Endothelial cell of umbilical vein (primary cell): ENCODE measurements around the gene TM9SF3. TPM values are rescaled to one million over a fixed set of nuclear protein-coding genes. Genes with fewer than 3 reads are reported as not detected.

Experiments used
- BruUV-seq: library from RNA; stranded (reverse); fragments of 400-500 nt; replicated peaks from 2 replicates; lab custom pipeline; 2021; lab: Mats Ljungman, UMichigan
- CTCF ChIA-PET: fragments of 300-600, 350-600 bp; sonication (Branson Sonifier 250); formaldehyde crosslinking; loops from one replicate; lab custom pipeline; 2021; ENCODE audit warnings: antibody characterized with exemption, inconsistent platforms; lab: Charles Lee
- POLR2A ChIA-PET: fragments of 300-600, 350-600 bp; sonication (Branson Sonifier 250); formaldehyde crosslinking; loops from one replicate; lab custom pipeline; 2021; ENCODE audit warnings: antibody characterized with exemption, inconsistent platforms; lab: Charles Lee
- DNase-seq: peaks from one replicate; pipeline ENCODE4 v3.0.0-alpha.2; 2011; ENCODE audit warnings: low read depth, low spot score
- FAIRE-seq: peaks from 2 replicates; lab custom pipeline; 2011; peaks lifted over from hg19 to GRCh38; lab: Jason Lieb, UNC
- H2AFZ ChIP-seq: 2 replicates; pipeline ENCODE4 v1.6.0; 2012; ENCODE audit warnings: low read depth, low read length, control low read depth, inconsistent platforms
- H3K27ac ChIP-seq: 2 replicates; pipeline ENCODE4 v1.5.1; 2011; ENCODE audit warnings: low read depth, mild to moderate bottlenecking, control low read depth, low read length, moderate library complexity; ENCODE audit not compliant: insufficient read depth
- H3K27me3 ChIP-seq, 2 experiments: 2 replicates each; pipeline versions ENCODE4 v1.6.0 to v1.6.1; 2011; ENCODE audit warnings: low read length in 2 of 2, mixed read lengths in 1 of 2; ENCODE audit not compliant: control insufficient read depth in 2 of 2, insufficient read depth in 2 of 2
- H3K36me3 ChIP-seq, 2 experiments: 2 replicates in 1 of 2; 3 replicates in 1 of 2; pipeline ENCODE4 v1.5.1; 2011; ENCODE audit warnings: low read length in 2 of 2, mild to moderate bottlenecking in 1 of 2, moderate library complexity in 1 of 2; ENCODE audit not compliant: control insufficient read depth in 2 of 2, insufficient read depth in 2 of 2; ENCODE audit errors: extremely low read depth in 1 of 2
- H3K4me1 ChIP-seq: 3 replicates; pipeline ENCODE4 v1.5.1; 2011; ENCODE audit warnings: mild to moderate bottlenecking, low read length; ENCODE audit not compliant: control insufficient read depth, insufficient read depth; ENCODE audit errors: extremely low read depth
- H3K4me2 ChIP-seq: 2 replicates; pipeline ENCODE4 v1.6.1; 2011; ENCODE audit warnings: low read length, control low read depth, mixed read lengths; ENCODE audit not compliant: insufficient read depth
- H3K4me3 ChIP-seq, 3 experiments: fragments of 200-600 bp in 1 of 3; sonication (generic), shearing (Covaris generic) in 1 of 3; replicated peaks in 1 of 3; 2 replicates each; pipeline ENCODE4 v1.5.1; 2011 to 2016; ENCODE audit warnings: control low read depth in 3 of 3, low read length in 3 of 3, mild to moderate bottlenecking in 2 of 3, inconsistent platforms in 1 of 3, low read depth in 1 of 3, moderate library complexity in 1 of 3; ENCODE audit not compliant: insufficient read depth in 1 of 3
- H3K79me2 ChIP-seq: 2 replicates; pipeline ENCODE4 v1.6.0; 2012; ENCODE audit warnings: low read length, inconsistent platforms; ENCODE audit not compliant: control insufficient read depth, insufficient read depth
- H3K9ac ChIP-seq: replicated peaks from 2 replicates; pipeline ENCODE3; 2011; ENCODE audit warnings: low read length, control low read depth; ENCODE audit not compliant: insufficient read depth; ENCODE audit errors: extremely low read depth
- H3K9me1 ChIP-seq: replicated peaks from 3 replicates; pipeline ENCODE4 v1.6.0; 2011; ENCODE audit warnings: mild to moderate bottlenecking, low read length; ENCODE audit not compliant: control insufficient read depth, insufficient read depth; ENCODE audit errors: extremely low read depth
- H3K9me3 ChIP-seq: replicated peaks from 2 replicates; pipeline ENCODE4 v1.5.1; 2012; ENCODE audit warnings: low read length, inconsistent platforms; ENCODE audit not compliant: control insufficient read depth, insufficient read depth
- H4K20me1 ChIP-seq: replicated peaks from 2 replicates; pipeline ENCODE3; 2011; ENCODE audit warnings: mild to moderate bottlenecking, low read length; ENCODE audit not compliant: control insufficient read depth, insufficient read depth; ENCODE audit errors: extremely low read depth
- FOS ChIP-seq: IDR thresholded peaks from 2 replicates; pipeline ENCODE4 v1.6.1; 2011; ENCODE audit warnings: mild to moderate bottlenecking, low read length, moderate library complexity, borderline replicate concordance; ENCODE audit not compliant: insufficient read depth
- GATA2 ChIP-seq: IDR thresholded peaks from 2 replicates; pipeline ENCODE4 v1.7.0; 2011; ENCODE audit warnings: low read depth, mild to moderate bottlenecking, moderate library complexity, mixed read lengths, low read length; ENCODE audit not compliant: insufficient read length, insufficient read depth
- MYC ChIP-seq: IDR thresholded peaks from one replicate; pipeline ENCODE4 v1.6.1; 2011; ENCODE audit warnings: mild to moderate bottlenecking, low read depth, low read length
- dilution Hi-C: fragments of 300-500 bp; cut with MboI; formaldehyde crosslinking; loops from one replicate; pipeline ENCODE4 v1.15.0; 2019; ENCODE audit warnings: low sequenced_read_pairs; ENCODE audit not compliant: extremely low pct_ligation_motif_present
- intact Hi-C: fragments of 100-400 bp; cut with micrococcal nuclease; formaldehyde crosslinking; loops from one replicate; pipeline ENCODE4 v1.10.0; 2022
- polyA plus RNA-seq, 4 experiments: library from polyadenylated mRNA; depleted of rRNA in 3 of 4; stranded (reverse) in 3 of 4; unstranded in 1 of 4; fragments of >200 nt; gene quantifications; 2 replicates each; pipeline versions ENCODE4 v1.2.1 to v1.2.3, GENCODE V29; 2011 to 2012; ENCODE audit warnings: missing spikeins in 1 of 4
- total RNA-seq: library from RNA; stranded (reverse); gene quantifications from 2 replicates; pipeline ENCODE4 v1.2.3, GENCODE V29; 2021
- TF ChIP-seq, protein P1 (sequence below): IDR thresholded peaks from 2 replicates; pipeline ENCODE4 v1.6.1; 2011; ENCODE audit not compliant: insufficient read depth, insufficient read length

The TM9SF3 gene
- total and polyA plus RNA-seq, 2 donors (not counting 3 experiments of a cell fraction or from before 2014, with no cell fraction given), result 133 to 144 TPM

DNA sequence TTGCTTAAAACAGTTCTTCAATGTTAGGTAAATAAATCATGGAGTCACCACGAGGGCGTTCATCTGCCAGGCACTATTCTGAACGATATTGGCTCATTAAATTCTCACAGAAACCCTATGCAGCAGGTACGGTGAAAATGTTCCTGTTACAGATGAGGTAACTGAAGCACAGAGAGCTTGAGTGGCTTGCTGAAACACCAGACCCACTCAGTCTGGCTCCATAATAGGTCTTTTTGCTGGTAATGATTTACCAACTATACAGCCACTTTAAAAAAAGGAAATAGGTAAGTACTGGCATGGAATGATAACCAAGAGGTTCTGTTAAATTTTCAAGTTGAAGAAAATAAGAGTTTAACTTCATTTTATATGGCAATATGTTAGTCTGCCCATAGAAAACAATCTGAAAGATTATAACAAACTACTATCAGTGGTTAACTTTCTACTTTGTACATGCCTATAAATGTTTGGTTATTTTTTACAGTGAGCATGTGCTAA lies 1.3 kb upstream of the TM9SF3 start:
- DNase-seq, result no peak
- Histone ChIP-seq H3K36me3 (no peaks in the 10 kb centered on the region), H3K27me3 (no peaks in the 10 kb centered on the region), H2AFZ (peak overlapping the region; percentile 74), H3K4me2 (peak overlapping the region; percentile 98), H3K4me1 (peaks cover 43% of the 10 kb centered on the region), H3K79me2 (peaks cover 35% of the 10 kb centered on the region), H3K9me1 (no peaks in the 10 kb centered on the region), H3K4me3 (peak overlapping the region in 2 of 3 experiments; percentile 24 to 73), H4K20me1 (peaks cover 10% of the 10 kb centered on the region), H3K27ac (peak overlapping the region; percentile 98), H3K9me3 (no peaks in the 10 kb centered on the region), H3K9ac (peak overlapping the region; percentile 97)
- no TSS peak for BruUV-seq
- TF ChIP-seq, protein P1, sequence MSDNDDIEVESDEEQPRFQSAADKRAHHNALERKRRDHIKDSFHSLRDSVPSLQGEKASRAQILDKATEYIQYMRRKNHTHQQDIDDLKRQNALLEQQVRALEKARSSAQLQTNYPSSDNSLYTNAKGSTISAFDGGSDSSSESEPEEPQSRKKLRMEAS, result no peak
- FAIRE-seq, result no peak
- intact Hi-C loops, result loop anchor here (10.0 kb wide), 1 partner anchor 543 kb away; the partner anchor contains the start of gene CCNJ
- CTCF ChIA-PET, result interaction anchor here (1.0 to 1.5 kb wide), 3 partner anchors 22 to 75 kb away, joined by 3 to 7 read pairs (median 4); partner anchors contain the start of gene TLL2
- POLR2A ChIA-PET, result no interaction called here
- dilution Hi-C loops, result no loop called here

- dilution Hi-C loops (no loop called here), intact Hi-C loops (loop anchor here (1.0 to 10.0 kb wide), 6 partner anchors 53 to 543 kb away; partner anchors contain the start of genes CCNJ and TLL2)
- H3K36me3 ChIP-seq, result no peaks in the 10 kb centered on the region
- peak overlapping the region; percentile 98 for H3K4me2 ChIP-seq
- peaks cover 41% of the 10 kb centered on the region for H3K79me2 ChIP-seq
- ChIA-PET CTCF (interaction anchor here (1.0 to 1.5 kb wide), 5 partner anchors 21 to 494 kb away, joined by 3 to 7 read pairs (median 4); partner anchors contain the start of gene TLL2), POLR2A (no interaction called here)
- peak overlapping the region; percentile 98 for H3K27ac ChIP-seq
- peak overlapping the region; percentile 24 to 73 (median 61) for H3K4me3 ChIP-seq
- H3K9me3 ChIP-seq, result no peaks in the 10 kb centered on the region
- peak; percentile 30 for TF ChIP-seq FOS
- TF ChIP-seq, protein P1, result no peak
- peak; percentile 67 for TF ChIP-seq GATA2
- TF ChIP-seq MYC, result no peak
- H3K27me3 ChIP-seq, result no peaks in the 10 kb centered on the region
- FAIRE-seq, result peak; percentile 79
- BruUV-seq, result TSS peak; percentile 73
- peak; percentile 83 for DNase-seq
- no peaks in the 10 kb centered on the region for H3K9me1 ChIP-seq
- H4K20me1 ChIP-seq, result peaks cover 12% of the 10 kb centered on the region
- peaks cover 45% of the 10 kb centered on the region for H3K4me1 ChIP-seq
- peak overlapping the region; percentile 74 for H2AFZ ChIP-seq
- H3K9ac ChIP-seq, result peak overlapping the region; percentile 97
Measured at GRCh38 chr10:96587264-96588059, 650 bp upstream of the TM9SF3 start.
